Epithelial cell of proximal tubule (primary cell): ENCODE data around the gene REPS1. TPM values are rescaled to one million over a fixed set of nuclear protein-coding genes. Genes with fewer than 3 reads are reported as not detected.
"Not testable (repeated sequence)": the region's sequence is repeated elsewhere in the genome, so short reads cannot be mapped to it uniquely, and the experiment has no call there.

Experiments used
- DNase-seq: peaks from one replicate; pipeline ENCODE4 v3.0.0-alpha.2; 2011; ENCODE audit warnings: low read depth
- H3K4me3 ChIP-seq: 2 replicates; pipeline ENCODE4 v1.5.1; 2011; ENCODE audit warnings: low read depth, mild to moderate bottlenecking, low read length
- CTCF ChIP-seq: conservative IDR thresholded peaks from 2 replicates; pipeline ENCODE4 v1.5.1; 2012; ENCODE audit warnings: low read depth, mild to moderate bottlenecking, low read length
- total RNA-seq: library from RNA; depleted of rRNA; stranded (reverse); fragments of >200 nt; gene quantifications from 2 replicates; pipeline ENCODE4 v1.2.3, GENCODE V29; 2015

The REPS1 gene
- total RNA-seq, 1 donor from 2014 or later = 26.8 TPM

- peak overlapping the region; percentile 88 for H3K4me3 ChIP-seq
- no peak for TF ChIP-seq CTCF
- peak; percentile 22 for DNase-seq
Observed at GRCh38 chr6:139028215-139028657, 40.2 kb upstream of the REPS1 start.

- H3K4me3 ChIP-seq = peak overlapping the region; percentile 88
- peak; percentile 43 for DNase-seq
- TF ChIP-seq CTCF = no peak
Observed at GRCh38 chr6:139027620-139028182, 39.6 kb upstream of the REPS1 start.

- not testable (repeated sequence) for H3K4me3 ChIP-seq, DNase-seq
Observed at GRCh38 chr6:139025416-139025815, 37.4 kb upstream of the REPS1 start.

- no peak for TF ChIP-seq CTCF
- DNase-seq = no peak
- H3K4me3 ChIP-seq = no peak overlapping the region
Observed at GRCh38 chr6:139020689-139021088, 32.6 kb upstream of the REPS1 start.

- no peak for TF ChIP-seq CTCF
- H3K4me3 ChIP-seq = no peak overlapping the region
Observed at GRCh38 chr6:139019722-139020121, 31.7 kb upstream of the REPS1 start.

GRCh38 chr6:139017227-139017626, 29.2 kb upstream of the REPS1 start:
- TF ChIP-seq CTCF = no peak
- H3K4me3 ChIP-seq = no peak overlapping the region
- peak; percentile 62 for DNase-seq

More at GRCh38 chr6:139019722-139020121, 31.7 kb upstream of the REPS1 start:
- DNase-seq = no peak

- no peak for DNase-seq
- no peak overlapping the region for H3K4me3 ChIP-seq
- no peak for TF ChIP-seq CTCF
Observed at GRCh38 chr6:139016337-139017213, 28.5 kb upstream of the REPS1 start.
